NCI-H748 (cell line): ENCODE measurements around the gene ADARB2.

Source experiments
- DNase-seq: peaks from one replicate; lab custom pipeline; 2025; ENCODE audit not compliant: unreplicated experiment; lab: John Stamatoyannopoulos, UW

Gene ADARB2

DNA sequence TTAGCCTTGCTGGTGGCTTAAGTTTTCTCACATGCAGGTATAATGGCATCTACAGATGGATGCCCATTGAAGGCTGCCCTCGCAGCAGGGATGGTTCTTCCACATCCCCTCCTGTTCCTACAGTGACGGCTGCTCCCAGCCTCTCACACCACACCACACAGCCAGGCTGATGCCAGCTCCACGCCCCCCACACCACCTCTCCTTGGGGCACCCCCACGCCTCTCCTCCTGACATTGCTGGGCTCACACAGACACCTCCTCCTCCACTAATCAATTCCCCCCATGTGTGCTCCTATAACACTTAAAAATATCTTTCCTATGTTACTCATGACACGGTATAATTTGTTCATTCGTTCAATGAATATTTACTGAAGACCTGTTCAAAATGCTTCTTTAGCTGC lies 437.1 kb downstream of the ADARB2 start:
- DNase-seq, result no peak

DNA sequence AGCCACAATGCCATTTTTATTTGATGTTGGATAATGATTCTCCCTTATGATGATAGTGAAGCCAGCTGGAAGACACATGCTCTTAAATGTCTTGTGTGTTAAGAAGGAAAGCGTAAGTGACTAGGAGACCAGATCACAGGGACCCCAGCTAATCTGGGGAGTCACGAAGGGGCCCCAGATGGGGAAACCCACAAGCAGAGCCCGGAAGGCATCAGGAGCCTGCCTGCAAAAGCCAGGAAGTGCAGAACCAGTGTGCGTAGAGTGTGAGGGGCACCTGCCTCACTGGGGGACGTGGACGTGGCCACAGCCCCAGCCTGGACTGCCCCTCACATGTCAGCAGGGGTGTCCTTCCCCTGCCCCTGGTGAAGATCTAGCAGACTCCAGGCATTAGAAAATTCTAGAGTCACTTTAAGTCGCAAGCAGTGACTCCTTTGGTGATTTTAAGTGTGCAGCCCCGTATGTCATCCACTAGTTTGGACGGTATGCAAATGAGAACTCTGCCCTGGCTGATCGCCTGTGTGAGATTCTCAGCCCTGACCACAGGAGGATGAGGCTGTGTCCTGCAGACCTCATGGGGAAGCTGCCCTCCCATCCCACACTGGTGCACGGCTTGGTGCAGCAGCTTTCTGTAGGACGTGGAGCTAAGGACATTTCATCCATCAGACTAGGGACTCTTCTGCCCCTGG lies 438.1 kb downstream of the ADARB2 start:
- no peak for DNase-seq

DNA sequence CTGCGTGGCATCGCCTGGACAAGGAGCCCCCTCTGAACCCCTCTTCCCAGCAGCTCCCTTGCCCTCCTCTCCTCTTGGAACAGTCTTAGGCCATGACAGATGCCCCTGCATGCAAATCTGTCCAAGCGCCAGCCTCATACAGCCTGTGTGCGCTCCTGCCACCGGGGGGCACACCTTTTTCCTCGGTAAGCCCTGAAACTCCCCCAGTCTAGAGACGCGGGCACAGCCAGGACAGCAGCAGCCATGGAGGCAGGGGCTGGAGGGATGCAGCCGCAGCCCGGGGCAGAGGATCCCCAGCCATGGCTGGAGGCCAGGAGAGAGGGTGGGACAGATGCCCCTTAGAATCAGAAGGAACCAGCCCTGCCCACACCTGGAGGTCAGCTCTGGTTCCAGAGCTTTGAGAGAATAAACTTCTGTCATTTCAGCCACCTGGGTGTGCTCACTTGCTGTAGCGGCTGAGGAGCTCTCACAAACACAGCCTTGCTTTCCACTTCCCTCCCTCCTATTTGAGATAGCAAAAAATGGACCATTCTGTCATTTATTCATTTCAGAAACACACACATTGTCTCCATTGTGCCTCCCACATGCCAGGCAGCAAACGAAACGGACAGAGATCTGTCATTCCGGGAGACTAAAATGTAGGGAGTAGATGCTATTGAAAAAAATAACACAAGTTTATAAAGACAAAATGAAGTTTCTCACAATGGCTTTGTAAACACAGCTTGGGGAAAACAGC lies 439.6 kb downstream of the ADARB2 start:
- peak; percentile 29 for DNase-seq

DNA sequence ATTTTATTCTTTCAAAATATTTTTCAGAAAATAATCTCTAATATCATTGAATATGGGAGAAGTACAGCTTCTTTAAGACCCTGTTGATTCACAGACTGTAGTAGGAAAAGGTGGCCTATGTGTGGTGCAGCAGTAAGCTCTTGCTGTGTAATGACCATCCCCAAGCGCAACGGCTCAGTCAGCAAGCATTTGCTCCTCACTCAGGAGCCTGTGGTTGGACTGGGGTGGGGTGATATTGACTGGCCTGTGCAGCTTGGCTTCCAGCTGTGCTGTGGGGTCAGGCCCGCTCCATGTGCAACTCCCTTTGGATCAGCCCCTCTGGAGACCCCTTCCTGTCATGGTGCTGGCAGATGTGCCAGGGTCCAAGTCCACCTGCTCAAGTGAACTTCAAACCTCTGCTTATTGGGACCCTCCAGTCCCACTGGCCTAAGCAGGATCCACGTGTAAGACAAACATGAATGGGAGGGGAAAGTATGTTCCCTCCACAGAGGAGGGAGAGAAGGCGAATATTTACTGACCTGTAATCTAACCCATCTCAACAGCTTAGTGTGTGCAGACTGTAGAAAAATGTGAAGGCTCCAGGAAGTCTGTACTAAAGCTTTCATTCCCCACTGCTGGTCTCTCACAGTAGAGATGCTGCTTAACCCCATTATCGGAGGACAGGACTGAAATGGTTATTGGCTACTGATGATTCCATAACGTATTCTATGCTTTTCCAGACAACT lies 441.4 kb downstream of the ADARB2 start:
- DNase-seq, result no peak

- no peak for DNase-seq
Measured at GRCh38 chr10:1294748-1295147, 442.6 kb downstream of the ADARB2 start.

DNA sequence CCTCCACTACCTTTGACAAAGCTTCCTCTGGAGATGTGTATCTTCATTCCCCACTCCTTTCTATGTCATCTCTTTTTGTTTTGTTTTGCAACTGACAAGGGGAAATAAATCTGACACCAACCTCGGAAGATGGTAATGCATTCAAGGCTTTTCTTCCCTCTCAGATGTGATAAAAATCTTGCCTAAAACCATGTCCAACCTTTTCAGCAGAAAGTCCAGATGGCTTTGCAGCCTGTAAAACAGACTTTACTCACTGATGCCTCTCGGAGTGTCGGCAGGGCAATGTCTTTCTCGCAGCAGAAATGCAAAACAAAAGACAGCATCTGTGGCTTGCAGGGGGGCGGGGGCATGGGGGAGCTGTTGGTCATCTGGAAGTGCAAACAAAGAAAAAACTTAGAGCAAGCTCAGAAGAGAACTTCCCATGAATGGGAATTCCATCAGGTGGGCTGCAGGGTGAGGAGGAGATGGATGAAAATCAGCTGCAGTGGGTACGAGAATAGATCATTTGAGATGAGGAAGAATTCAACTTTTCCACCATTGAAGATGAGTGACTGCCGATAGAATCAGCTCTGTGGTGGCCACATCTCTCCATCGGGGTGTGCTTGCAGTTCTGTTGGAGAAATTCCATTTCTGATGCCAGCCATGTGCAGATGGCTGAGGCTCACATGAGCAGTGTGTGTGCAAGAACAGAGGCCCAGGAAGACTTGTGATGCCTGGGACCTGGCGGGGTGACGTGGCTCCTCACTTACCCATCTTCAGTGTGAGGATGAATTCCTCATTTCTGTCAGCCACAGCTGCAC lies 443.5 kb downstream of the ADARB2 start:
- DNase-seq, result no peak

- DNase-seq, result no peak
Measured at GRCh38 chr10:1293157-1293556, 444.2 kb downstream of the ADARB2 start.

DNA sequence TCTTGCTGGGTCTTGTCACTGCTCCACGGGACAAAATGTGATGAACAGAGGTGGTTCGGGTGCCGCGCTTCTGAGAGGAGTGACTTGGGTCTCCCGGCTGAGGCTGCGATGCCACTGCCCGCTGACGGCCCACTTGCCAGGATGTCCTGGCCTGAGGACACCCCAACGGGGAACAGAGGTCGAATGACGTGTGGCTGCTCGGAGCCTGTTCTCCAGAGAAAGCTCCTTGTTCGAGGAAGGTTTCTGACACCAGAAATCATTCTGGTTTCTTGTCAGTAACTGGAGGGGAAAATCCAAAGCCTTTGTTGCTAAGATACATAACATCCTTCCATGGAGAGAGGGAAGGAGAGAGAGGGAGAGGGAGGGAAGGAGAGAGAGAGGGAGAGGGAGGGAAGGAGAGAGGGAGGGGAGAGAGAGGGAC lies 444.7 kb downstream of the ADARB2 start:
- no peak for DNase-seq

DNA sequence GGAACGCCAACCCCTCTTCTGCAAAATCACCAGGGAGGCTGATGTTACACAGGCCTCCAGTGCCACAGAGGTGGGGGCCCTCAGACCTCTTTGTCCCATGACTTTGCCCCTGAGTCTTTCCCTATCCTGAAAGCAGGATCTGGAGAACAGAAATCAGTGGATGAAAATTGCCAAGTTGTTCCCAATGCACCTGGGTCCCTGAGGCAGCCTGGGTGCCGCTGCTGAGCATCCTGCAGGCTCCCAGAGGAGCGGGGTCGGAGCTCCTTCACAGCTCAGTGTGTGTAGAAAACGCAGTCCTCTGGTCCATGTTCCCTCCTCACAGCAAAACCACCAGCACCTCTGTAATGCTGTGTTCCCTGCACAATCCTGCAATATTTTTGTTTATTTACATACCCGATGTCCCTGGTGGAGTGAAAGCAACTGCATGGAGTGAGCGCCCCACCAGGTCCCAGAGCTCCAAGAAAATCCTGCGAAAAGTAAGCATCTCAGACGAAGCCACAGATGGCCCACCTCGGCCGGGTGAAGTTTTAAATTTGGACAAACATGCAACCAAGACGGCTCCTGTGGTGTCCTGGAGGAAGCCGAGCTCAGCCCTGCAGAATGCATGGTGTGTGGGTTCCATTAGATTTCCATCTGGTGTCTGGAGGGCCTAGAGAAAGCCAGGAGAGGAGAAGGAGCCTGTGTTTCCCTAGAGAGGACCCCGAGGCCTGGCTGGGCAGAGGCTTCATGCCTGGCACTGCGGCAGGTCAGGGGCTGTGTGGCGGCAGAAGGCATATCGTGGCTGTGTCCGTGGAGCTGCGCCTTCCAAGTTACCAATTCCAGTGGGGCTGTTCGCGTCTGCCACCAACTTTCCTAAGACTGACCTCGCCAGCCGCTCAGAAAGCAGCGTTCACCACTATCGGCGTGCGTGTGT lies 445.9 kb downstream of the ADARB2 start:
- DNase-seq, result no peak

GRCh38 chr10:1290071-1290471 lies 447.3 kb downstream of the ADARB2 start:
- DNase-seq, result no peak

GRCh38 chr10:1289591-1289990 lies 447.7 kb downstream of the ADARB2 start:
- no peak for DNase-seq

GRCh38 chr10:1287971-1288401 lies 449.3 kb downstream of the ADARB2 start:
- DNase-seq, result no peak

DNA sequence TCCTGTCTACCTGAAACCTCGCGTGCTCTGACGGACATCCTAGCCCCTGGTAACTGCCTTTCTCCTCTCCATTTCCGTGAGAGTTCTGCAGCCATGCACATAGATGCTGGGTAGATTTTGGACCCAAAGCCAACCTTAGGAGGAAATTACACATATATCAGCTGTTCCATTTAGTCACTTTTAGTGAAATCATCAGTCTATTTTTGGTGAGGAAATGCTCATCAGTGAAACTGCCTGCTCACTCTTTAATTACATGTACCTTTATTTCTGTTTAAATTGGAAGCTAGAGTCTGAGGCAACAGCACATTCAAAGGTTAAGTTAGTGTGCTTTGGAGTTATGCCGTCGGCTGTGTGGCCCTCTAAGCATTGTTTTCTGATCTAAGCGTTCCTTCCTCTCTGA lies 449.8 kb downstream of the ADARB2 start:
- no peak for DNase-seq

DNA sequence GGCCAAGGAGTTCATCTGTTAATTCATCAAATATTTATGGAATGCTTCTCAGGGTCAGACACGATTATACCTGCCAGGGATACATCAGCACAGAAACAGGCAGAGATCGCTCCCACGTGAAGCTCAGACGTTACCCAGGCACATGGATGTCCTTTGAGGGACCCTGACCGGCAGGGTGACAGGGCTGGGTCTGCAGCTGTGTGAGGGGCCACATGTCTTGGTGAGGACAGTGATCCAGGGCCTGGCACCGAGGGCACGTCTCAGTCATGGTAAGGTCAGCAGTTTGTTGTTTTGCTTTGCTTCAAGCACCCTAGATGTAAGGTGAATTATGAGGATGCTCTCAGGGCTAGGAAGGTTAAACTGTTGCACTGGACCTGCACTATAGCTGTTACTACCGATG lies 453.2 kb downstream of the ADARB2 start:
- DNase-seq, result no peak

DNA sequence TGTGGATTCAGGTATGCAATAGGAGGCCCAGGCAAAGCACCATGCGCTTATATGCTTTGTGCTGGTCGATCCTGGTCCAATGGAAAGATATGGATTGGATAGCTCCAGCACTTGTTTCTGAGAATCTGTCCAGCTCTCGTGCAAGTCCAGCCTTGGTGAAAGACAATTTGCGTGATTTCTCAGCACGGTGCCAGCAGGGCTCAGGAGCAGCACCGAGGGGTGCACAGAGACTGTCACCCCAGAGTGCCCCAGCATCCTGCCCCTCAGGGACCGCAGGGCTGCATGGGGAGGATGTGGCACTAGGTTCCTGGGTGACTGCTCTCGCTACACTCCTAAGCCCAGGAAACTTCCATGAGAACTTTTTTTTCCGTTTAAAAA lies 455.9 kb downstream of the ADARB2 start:
- no peak for DNase-seq

GRCh38 chr10:1280466-1281404 lies 456.6 kb downstream of the ADARB2 start:
- DNase-seq, result no peak

DNA sequence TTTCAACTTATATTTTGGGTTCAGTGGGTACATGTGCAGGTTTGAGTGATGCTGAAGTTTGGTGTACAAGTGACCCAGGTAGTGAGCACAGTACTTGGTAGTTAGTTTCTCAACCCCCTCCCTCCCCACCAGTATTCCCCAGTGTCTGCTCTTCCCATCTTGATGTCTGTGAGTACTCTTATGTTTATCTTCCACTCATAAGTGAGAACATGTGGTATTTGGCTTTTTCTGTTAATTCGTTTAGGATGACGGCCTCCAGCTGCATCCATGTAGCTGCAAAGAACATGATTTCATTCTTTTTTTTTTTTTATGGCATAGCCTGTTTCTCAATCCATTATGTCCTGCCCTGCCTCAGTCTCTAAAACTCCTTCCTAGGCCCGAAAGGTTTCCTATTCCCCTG lies 459.0 kb downstream of the ADARB2 start:
- DNase-seq, result no peak

DNA sequence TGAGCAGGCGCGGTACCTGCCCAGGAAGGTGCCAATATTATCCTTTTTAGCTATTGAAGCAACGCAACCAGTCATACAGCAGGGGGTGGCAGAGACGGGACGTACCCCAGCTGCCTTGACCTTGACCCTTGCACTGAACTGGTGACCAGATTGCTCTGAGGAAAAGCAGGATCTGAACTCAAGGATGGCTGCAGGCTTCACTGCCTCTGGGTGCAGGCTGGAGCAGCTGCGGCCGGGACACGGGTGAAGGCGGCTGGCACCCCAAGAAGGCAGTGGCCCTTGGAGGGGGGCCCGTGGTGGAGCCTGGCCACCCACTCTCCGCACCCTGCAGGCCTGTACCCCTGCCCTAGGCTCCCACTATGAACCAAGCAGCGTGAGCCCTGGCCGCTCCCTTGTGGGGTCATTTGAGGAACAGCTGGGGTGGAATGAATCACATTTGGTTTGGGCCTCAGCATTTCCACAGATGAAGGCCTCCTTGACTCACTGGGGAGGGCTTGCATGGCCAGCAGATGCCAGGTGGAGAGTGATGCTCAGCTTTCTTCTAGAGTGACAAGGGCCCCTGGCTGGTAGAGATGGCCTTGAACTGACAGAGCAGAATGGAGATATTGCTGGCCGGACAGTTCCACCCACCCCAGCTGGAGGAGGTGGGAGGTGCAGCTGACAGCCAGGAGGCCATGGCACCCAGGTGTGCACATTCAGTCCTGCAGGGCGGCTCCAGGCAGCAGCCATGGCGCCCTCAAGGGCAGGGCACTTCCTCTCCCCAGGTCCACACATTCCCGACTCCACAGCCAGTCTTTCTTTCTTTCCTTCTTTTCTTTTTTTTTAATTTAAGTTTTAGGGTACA lies 462.4 kb downstream of the ADARB2 start:
- no peak for DNase-seq
